ENCODE measurements around the gene UCK1.
"Not testable (repeated sequence)": the region's sequence is repeated elsewhere in the genome, so short reads cannot be mapped to it uniquely, and the experiment has no call there.

The UCK1 gene

DNA sequence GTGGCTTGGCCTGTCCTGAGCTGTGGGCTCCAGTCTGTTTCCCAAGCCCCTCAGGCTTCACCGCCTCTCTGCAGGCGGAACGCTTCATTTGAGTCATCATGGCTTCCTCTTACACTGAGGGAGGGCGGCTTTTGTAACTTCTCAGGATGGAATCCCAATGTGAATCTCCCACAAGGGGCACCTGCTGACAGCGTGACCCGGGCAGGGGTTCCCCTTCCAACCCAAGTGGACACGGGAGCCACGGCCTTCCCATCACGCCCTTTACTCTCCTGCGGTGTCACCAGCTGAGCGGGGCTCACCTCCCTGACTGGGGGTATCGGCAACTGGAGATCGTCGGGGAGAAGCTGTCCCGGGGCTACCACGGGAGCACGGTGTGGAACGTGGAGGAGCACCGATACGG lies 12.5 kb downstream of the UCK1 start:
- H3K36me3 ChIP-seq (replicated peaks; ENCODE audit: low read depth, low read length), result peaks cover 25% of the 10 kb centered on the region
- H3K4me3 ChIP-seq (ENCODE audit: low read length), result no peak overlapping the region
- H4K20me1 ChIP-seq (ENCODE audit: insufficient read depth, low read length), result no peaks in the 10 kb centered on the region
- TF ChIP-seq, protein P1, sequence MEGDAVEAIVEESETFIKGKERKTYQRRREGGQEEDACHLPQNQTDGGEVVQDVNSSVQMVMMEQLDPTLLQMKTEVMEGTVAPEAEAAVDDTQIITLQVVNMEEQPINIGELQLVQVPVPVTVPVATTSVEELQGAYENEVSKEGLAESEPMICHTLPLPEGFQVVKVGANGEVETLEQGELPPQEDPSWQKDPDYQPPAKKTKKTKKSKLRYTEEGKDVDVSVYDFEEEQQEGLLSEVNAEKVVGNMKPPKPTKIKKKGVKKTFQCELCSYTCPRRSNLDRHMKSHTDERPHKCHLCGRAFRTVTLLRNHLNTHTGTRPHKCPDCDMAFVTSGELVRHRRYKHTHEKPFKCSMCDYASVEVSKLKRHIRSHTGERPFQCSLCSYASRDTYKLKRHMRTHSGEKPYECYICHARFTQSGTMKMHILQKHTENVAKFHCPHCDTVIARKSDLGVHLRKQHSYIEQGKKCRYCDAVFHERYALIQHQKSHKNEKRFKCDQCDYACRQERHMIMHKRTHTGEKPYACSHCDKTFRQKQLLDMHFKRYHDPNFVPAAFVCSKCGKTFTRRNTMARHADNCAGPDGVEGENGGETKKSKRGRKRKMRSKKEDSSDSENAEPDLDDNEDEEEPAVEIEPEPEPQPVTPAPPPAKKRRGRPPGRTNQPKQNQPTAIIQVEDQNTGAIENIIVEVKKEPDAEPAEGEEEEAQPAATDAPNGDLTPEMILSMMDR (IDR thresholded peaks at IDR 0.05; ENCODE audit: low read depth, low read length), result no peak
- no peak for TF ChIP-seq EZH2phosphoT487 (IDR thresholded peaks at IDR 0.05; ENCODE audit: low read depth)
- no peak overlapping the region for H2AFZ ChIP-seq (ENCODE audit: low read depth, low read length)
- no peak overlapping the region for H3K4me2 ChIP-seq (ENCODE audit: low read length)
- H3K27ac ChIP-seq (ENCODE audit: low read length), result no peak overlapping the region
- no peak overlapping the region for H3K9ac ChIP-seq (ENCODE audit: low read length)
- H3K4me1 ChIP-seq (ENCODE audit: low read length), result no peaks in the 10 kb centered on the region
- H3K79me2 ChIP-seq (ENCODE audit: low read length), result no peaks in the 10 kb centered on the region
- H3K27me3 ChIP-seq (ENCODE audit: low read depth, low read length), result no peaks in the 10 kb centered on the region
- no peaks in the 10 kb centered on the region for H3K9me3 ChIP-seq (ENCODE audit: insufficient read depth, low read length)

GRCh38 chr9:131517761-131518190 lies 13.3 kb downstream of the UCK1 start:
- no peaks in the 10 kb centered on the region for H3K4me1 ChIP-seq (ENCODE audit: low read length)
- no peaks in the 10 kb centered on the region for H3K9me3 ChIP-seq (ENCODE audit: insufficient read depth, low read length)
- H3K27me3 ChIP-seq (ENCODE audit: low read depth, low read length), result no peaks in the 10 kb centered on the region
- H4K20me1 ChIP-seq (ENCODE audit: insufficient read depth, low read length), result no peaks in the 10 kb centered on the region
- no peak overlapping the region for H3K4me2 ChIP-seq (ENCODE audit: low read length)
- no peak for TF ChIP-seq EZH2phosphoT487 (IDR thresholded peaks at IDR 0.05; ENCODE audit: low read depth)
- TF ChIP-seq, protein P1 (IDR thresholded peaks at IDR 0.05; ENCODE audit: low read depth, low read length), result no peak
- no peak overlapping the region for H3K4me3 ChIP-seq (ENCODE audit: low read length)
- no peak overlapping the region for H3K27ac ChIP-seq (ENCODE audit: low read length)
- no peak overlapping the region for H2AFZ ChIP-seq (ENCODE audit: low read depth, low read length)
- H3K36me3 ChIP-seq (replicated peaks; ENCODE audit: low read depth, low read length), result peaks cover 23% of the 10 kb centered on the region
- H3K9ac ChIP-seq (ENCODE audit: low read length), result no peak overlapping the region
- H3K79me2 ChIP-seq (ENCODE audit: low read length), result no peaks in the 10 kb centered on the region

- H3K27ac ChIP-seq (ENCODE audit: low read length), result no peak overlapping the region
- H3K27me3 ChIP-seq (ENCODE audit: low read depth, low read length), result no peaks in the 10 kb centered on the region
- H3K36me3 ChIP-seq (replicated peaks; ENCODE audit: low read depth, low read length), result peaks cover 25% of the 10 kb centered on the region
- H2AFZ ChIP-seq (ENCODE audit: low read depth, low read length), result no peak overlapping the region
- H4K20me1 ChIP-seq (ENCODE audit: insufficient read depth, low read length), result no peaks in the 10 kb centered on the region
- no peak for TF ChIP-seq EZH2phosphoT487 (IDR thresholded peaks at IDR 0.05; ENCODE audit: low read depth)
- TF ChIP-seq, protein P1 (IDR thresholded peaks at IDR 0.05; ENCODE audit: low read depth, low read length), result no peak
- no peaks in the 10 kb centered on the region for H3K79me2 ChIP-seq (ENCODE audit: low read length)
- H3K9ac ChIP-seq (ENCODE audit: low read length), result no peak overlapping the region
- H3K4me1 ChIP-seq (ENCODE audit: low read length), result no peaks in the 10 kb centered on the region
- no peak overlapping the region for H3K4me3 ChIP-seq (ENCODE audit: low read length)
- H3K4me2 ChIP-seq (ENCODE audit: low read length), result no peak overlapping the region
- no peaks in the 10 kb centered on the region for H3K9me3 ChIP-seq (ENCODE audit: insufficient read depth, low read length)
Observed at GRCh38 chr9:131516930-131517329, 14.1 kb downstream of the UCK1 start.

DNA sequence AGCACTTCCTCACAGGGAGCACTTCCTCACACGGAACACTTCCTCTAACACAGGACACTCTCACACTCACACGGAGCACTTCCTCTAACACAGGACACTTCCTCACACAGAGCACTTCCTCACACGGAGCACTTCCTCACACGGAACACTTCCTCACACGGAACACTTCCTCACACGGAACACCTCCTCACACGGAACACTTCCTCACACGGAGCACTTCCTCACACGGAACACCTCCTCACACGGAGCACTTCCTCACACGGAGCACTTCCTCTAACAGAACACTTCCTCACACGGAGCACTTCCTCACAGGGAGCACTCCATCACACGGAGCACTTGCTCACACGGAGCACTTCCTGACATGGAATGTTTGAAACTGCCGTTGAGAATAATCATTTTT lies 15.0 kb downstream of the UCK1 start:
- Histone ChIP-seq H3K4me1 (ENCODE audit: low read length) (no peaks in the 10 kb centered on the region), H3K79me2 (ENCODE audit: low read length) (no peaks in the 10 kb centered on the region), H3K36me3 (replicated peaks; ENCODE audit: low read depth, low read length) (peaks cover 27% of the 10 kb centered on the region), H4K20me1 (ENCODE audit: insufficient read depth, low read length) (no peaks in the 10 kb centered on the region), H3K4me2 (ENCODE audit: low read length) (no peak overlapping the region), H3K9ac (ENCODE audit: low read length) (no peak overlapping the region), H3K4me3 (ENCODE audit: low read length) (no peak overlapping the region), H3K27me3 (ENCODE audit: low read depth, low read length) (no peaks in the 10 kb centered on the region), H2AFZ (ENCODE audit: low read depth, low read length) (no peak overlapping the region), H3K27ac (ENCODE audit: low read length) (no peak overlapping the region), H3K9me3 (ENCODE audit: insufficient read depth, low read length) (no peaks in the 10 kb centered on the region)
- TF ChIP-seq, protein P1 (IDR thresholded peaks at IDR 0.05; ENCODE audit: low read depth, low read length), result no peak
- no peak for TF ChIP-seq EZH2phosphoT487 (IDR thresholded peaks at IDR 0.05; ENCODE audit: low read depth)

GRCh38 chr9:131515559-131516031 lies 15.5 kb downstream of the UCK1 start:
- H3K4me2 ChIP-seq (ENCODE audit: low read length); H3K79me2 ChIP-seq (ENCODE audit: low read length); H3K27me3 ChIP-seq (ENCODE audit: low read depth, low read length); H3K9me3 ChIP-seq (ENCODE audit: insufficient read depth, low read length); H3K4me3 ChIP-seq (ENCODE audit: low read length); H2AFZ ChIP-seq (ENCODE audit: low read depth, low read length); H3K27ac ChIP-seq (ENCODE audit: low read length); H3K4me1 ChIP-seq (ENCODE audit: low read length); H4K20me1 ChIP-seq (ENCODE audit: insufficient read depth, low read length); H3K9ac ChIP-seq (ENCODE audit: low read length): not testable (repeated sequence)
- H3K36me3 ChIP-seq (replicated peaks; ENCODE audit: low read depth, low read length), result peaks cover 31% of the 10 kb centered on the region

Data from OCI-LY3 (cell line).